GM21367 (cell line): ENCODE results near the gene POM121C.
"Not testable (repeated sequence)": the region's sequence is repeated elsewhere in the genome, so short reads cannot be mapped to it uniquely, and the experiment has no call there.

Source experiments
- ATAC-seq: cut with Tn5 transposase; IDR thresholded peaks from one replicate; pipeline ENCODE4 v1.9.1; 2021; ENCODE audit not compliant: unreplicated experiment

The POM121C gene

DNA sequence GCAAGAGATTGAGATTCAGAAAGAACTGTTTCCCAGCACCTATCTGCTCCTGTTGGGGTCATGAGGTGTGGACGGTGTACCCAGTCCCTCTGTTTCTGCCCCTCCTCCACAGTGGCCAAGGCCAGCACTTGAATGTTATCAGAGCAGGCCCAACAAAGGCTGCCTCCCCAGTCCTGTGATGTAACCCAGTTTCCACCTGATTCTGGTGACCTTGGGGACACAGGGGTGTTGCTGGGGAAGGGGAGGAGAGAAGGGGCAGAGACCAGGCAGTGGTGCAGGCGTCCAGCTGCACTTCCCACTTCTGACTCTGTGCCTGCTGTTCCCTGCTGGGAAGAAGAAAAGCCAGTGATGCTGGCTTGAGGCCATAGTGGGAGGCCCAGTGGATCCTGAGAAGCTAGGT, 88.2 kb downstream of the POM121C start:
- ATAC-seq: not testable (repeated sequence)

- ATAC-seq: not testable (repeated sequence)
Measured at GRCh38 chr7:75395329-75395728, 90.8 kb downstream of the POM121C start, which contains the start of gene TRIM73. Gene TRIM73 (plus strand): TSS chr7:75395629. CDS start chr7:75398934, 3,305 bp downstream.

DNA sequence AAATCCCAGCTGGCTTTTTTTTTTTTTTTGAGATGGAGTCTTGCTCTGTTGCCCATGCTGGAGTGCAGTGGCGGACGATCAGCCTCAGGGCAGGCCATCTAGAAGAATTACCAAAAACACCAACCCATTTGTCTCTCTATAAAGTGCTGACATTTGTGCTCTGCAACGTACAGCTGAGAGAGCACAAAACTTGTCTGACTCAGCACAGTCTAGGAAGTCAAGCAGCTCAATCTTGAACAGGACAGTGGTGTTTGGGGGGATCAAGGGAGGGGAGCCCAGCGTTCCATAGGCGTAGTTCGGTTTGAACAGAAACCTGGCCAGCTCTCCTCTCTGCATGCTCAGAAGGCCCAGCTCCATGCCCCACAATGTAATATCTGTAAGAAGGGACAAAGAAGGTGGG, 92.9 kb downstream of the POM121C start:
- not testable (repeated sequence) for ATAC-seq

- not testable (repeated sequence) for ATAC-seq
Measured at GRCh38 chr7:75374519-75375317, 111.4 kb downstream of the POM121C start.

GRCh38 chr7:75374144-75374518, 112.0 kb downstream of the POM121C start:
- ATAC-seq: not testable (repeated sequence)

GRCh38 chr7:75367313-75367712, 118.8 kb downstream of the POM121C start:
- ATAC-seq: not testable (repeated sequence)
